Spleen (tissue), 11 donors: ENCODE results near the gene PIAS4. TPM values are rescaled to one million over a fixed set of nuclear protein-coding genes. Genes with fewer than 3 reads are reported as not detected.

Experiments used
- DNase-seq: peaks from one replicate; pipeline ENCODE4 v3.0.0-alpha.2; 2020
- H3K27ac ChIP-seq, 8 donors: fragments of 200-600 bp; sonication (generic) in 7 of 8; 1 replicate in 4 of 8; 2 replicates in 4 of 8; pipeline versions ENCODE4 v1.5.0 to v1.8.0; 2016 to 2021; ENCODE audit warnings: inconsistent platforms in 4 of 8, mild to moderate bottlenecking in 4 of 8, moderate library complexity in 1 of 8
- H3K27me3 ChIP-seq, 7 donors: fragments of 200-600 bp; sonication (generic) in 6 of 7; replicated peaks in 1 of 7; 1 replicate in 4 of 7; 2 replicates in 3 of 7; pipeline versions ENCODE4 v1.5.0 to v1.8.0; 2016 to 2021; ENCODE audit warnings: inconsistent platforms in 3 of 7, mild to moderate bottlenecking in 1 of 7
- H3K36me3 ChIP-seq, 6 donors: fragments of 200-600 bp; sonication (generic) in 5 of 6; 1 replicate in 4 of 6; 2 replicates in 2 of 6; pipeline versions ENCODE4 v1.5.0 to v1.8.0; 2016 to 2021; ENCODE audit warnings: inconsistent platforms in 2 of 6
- H3K4me1 ChIP-seq, 6 donors: fragments of 200-600 bp; sonication (generic) in 5 of 6; 1 replicate in 3 of 6; 2 replicates in 3 of 6; pipeline versions ENCODE4 v1.5.0 to v1.8.0; 2016 to 2021; ENCODE audit warnings: inconsistent platforms in 3 of 6
- H3K4me3 ChIP-seq, 8 donors: fragments of 200-600 bp; sonication (generic) in 7 of 8; 1 replicate in 4 of 8; 2 replicates in 4 of 8; pipeline versions ENCODE4 v1.5.0 to v1.8.0; 2016 to 2021; ENCODE audit warnings: inconsistent platforms in 4 of 8, mild to moderate bottlenecking in 4 of 8, moderate library complexity in 2 of 8
- H3K9me3 ChIP-seq, 8 donors: fragments of 200-600 bp; sonication (generic) in 7 of 8; 1 replicate in 4 of 8; 2 replicates in 4 of 8; pipeline versions ENCODE4 v1.5.0 to v1.8.0; 2016 to 2021; ENCODE audit warnings: inconsistent platforms in 4 of 8
- CTCF ChIP-seq, 11 experiments: fragments of 200-600 bp in 7 of 11; fragments of 450-650 bp in 4 of 11; sonication (generic) in 4 of 11; IDR thresholded peaks in 8 of 11; conservative IDR thresholded peaks in 3 of 11; 1 replicate in 7 of 11; 2 replicates in 4 of 11; pipeline versions ENCODE4 v1.4.0 to v1.8.0; 2016 to 2021; ENCODE audit warnings: antibody characterized with exemption in 11 of 11, inconsistent platforms in 4 of 11, mild to moderate bottlenecking in 1 of 11
- POLR2A ChIP-seq, 3 donors: fragments of 450-650 bp; IDR thresholded peaks; one replicate each; pipeline ENCODE4 v1.5.1; 2017; ENCODE audit warnings: antibody characterized with exemption in 3 of 3, mild to moderate bottlenecking in 1 of 3
- POLR2AphosphoS5 ChIP-seq, 3 donors: sonication (generic); formaldehyde crosslinking; IDR thresholded peaks; one replicate each; pipeline ENCODE4 v1.5.1; 2017; ENCODE audit warnings: antibody characterized with exemption in 3 of 3
- WGBS, 5 donors: extraction: QIAGEN DNeasy Blood & Tissue Kit in 3 of 5; methylation state at CpG; one replicate each; pipeline versions ENCODE4 v1.1.5 to v1.1.7; 2013 to 2018; 5-methylcytosine and 5-hydroxymethylcytosine counted together
- intact Hi-C: fragments of 100-400 bp; cut with DNase I; formaldehyde crosslinking; loops from one replicate; pipeline ENCODE4 v1.15.0; 2023; ENCODE audit warnings: low total_unique reads
- polyA plus RNA-seq, 3 donors: library from polyadenylated mRNA; stranded (reverse); fragments of 200-250 nt; gene quantifications; one replicate each; pipeline ENCODE4 v1.2.1, GENCODE V29; 2013
- total RNA-seq, 7 donors: library from RNA; depleted of rRNA in 3 of 7; stranded (reverse); fragments of >200 nt in 3 of 7; fragmentation: NEBNext Ultra II Directional in 4 of 7; extraction: Animal tissue kit (Norgen Biotek cat#: 25700) in 4 of 7; gene quantifications; one replicate each; pipeline versions ENCODE4 v1.1.0 to v1.2.1, GENCODE V29; 2016 to 2021
- donor health status: healthy with polysubstance abuse.
- donor health status: DM: no; HTN: no; CAD: no; lungs with moderate emphysema.
- donor health status: DM: no; HTN: no; CAD: no.
- donor health status: Bipolar disorder and iron deficiency.
- donor health status: healthy.
- donor health status: DM: no; HTN: no; CAD: no.
- donor health status: DM: yes; HTN: yes; CAD: no.

PIAS4 gene
- total and polyA plus RNA-seq, 10 donors, result 6.2 to 30.5 (median 22.3) TPM

- intact Hi-C loops, result loop anchor here (10.0 kb wide), 2 partner anchors 55 kb away; partner anchors contain the start of gene PIAS4
- H3K4me3 ChIP-seq, result peak overlapping the region; percentile 5 to 99 (median 28)
- 39 to 65% (median 54%) methylated on average over 21 to 42 of the region's 42 CpGs for WGBS, 5 donors
- no peaks in the 10 kb centered on the region for H3K9me3 ChIP-seq
- TF ChIP-seq POLR2AphosphoS5 (IDR thresholded peaks at IDR 0.05) (peak in 2 of 3 donors; percentile 46 to 79), POLR2A (IDR thresholded peaks at IDR 0.05) (no peak), CTCF (IDR thresholded peaks at IDR 0.05 in 8 of 11, conservative IDR thresholded peaks at IDR 0.05 in 3 of 11) (no peak)
- H3K27ac ChIP-seq, result peak overlapping the region; percentile 80 to 99 (median 98)
- peaks cover 0 to 48% (median 5%) of the 10 kb centered on the region in 6 donors for H3K36me3 ChIP-seq
- peaks cover 54 to 99% (median 85%) of the 10 kb centered on the region in 6 donors for H3K4me1 ChIP-seq
- peak; percentile 93 for DNase-seq
- H3K27me3 ChIP-seq, result no peaks in the 10 kb centered on the region
Measured at GRCh38 chr19:4059891-4060620, 52.5 kb downstream of the PIAS4 start.

- peaks cover 0 to 42% (median 2%) of the 10 kb centered on the region in 6 donors for H3K36me3 ChIP-seq
- peak; percentile 84 for DNase-seq
- H3K4me3 ChIP-seq, result peak overlapping the region in 7 of 8 donors; percentile 4 to 99 (median 29)
- no peaks in the 10 kb centered on the region for H3K27me3 ChIP-seq
- intact Hi-C loops, result loop anchor here (10.0 kb wide), 2 partner anchors 54 to 56 kb away; partner anchors contain the start of gene PIAS4
- 58 to 77% (median 64%) methylated on average over 12 to 16 of the region's 16 CpGs for WGBS, 5 donors
- TF ChIP-seq POLR2AphosphoS5 (IDR thresholded peaks at IDR 0.05) (no peak), POLR2A (IDR thresholded peaks at IDR 0.05) (no peak), CTCF (IDR thresholded peaks at IDR 0.05 in 8 of 11, conservative IDR thresholded peaks at IDR 0.05 in 3 of 11) (no peak)
- H3K4me1 ChIP-seq, result peaks cover 54 to 93% (median 83%) of the 10 kb centered on the region in 6 donors
- no peaks in the 10 kb centered on the region for H3K9me3 ChIP-seq
- peak overlapping the region; percentile 80 to 99 (median 98) for H3K27ac ChIP-seq
Measured at GRCh38 chr19:4060621-4061177, 53.2 kb downstream of the PIAS4 start.

- WGBS, 5 donors, result 10 to 67% (median 34%) methylated on average over 1 to 23 of the region's 23 CpGs
- peak; percentile 93 for DNase-seq
- Histone ChIP-seq H3K4me1 (peaks cover 50 to 87% (median 78%) of the 10 kb centered on the region in 6 donors), H3K36me3 (peaks cover 0 to 37% (median 2%) of the 10 kb centered on the region in 6 donors), H3K4me3 (peak overlapping the region in 6 of 8 donors; percentile 23 to 99 (median 64)), H3K27me3 (no peaks in the 10 kb centered on the region), H3K9me3 (no peaks in the 10 kb centered on the region), H3K27ac (peak overlapping the region; percentile 80 to 99 (median 98))
- intact Hi-C loops, result loop anchor here (10.0 kb wide), 2 partner anchors 54 to 56 kb away; partner anchors contain the start of gene PIAS4
- no peak for TF ChIP-seq POLR2A (IDR thresholded peaks at IDR 0.05)
- TF ChIP-seq POLR2AphosphoS5 (IDR thresholded peaks at IDR 0.05), result peak in 2 of 3 donors; percentile 47 to 77
- no peak for TF ChIP-seq CTCF (IDR thresholded peaks at IDR 0.05 in 8 of 11, conservative IDR thresholded peaks at IDR 0.05 in 3 of 11)
Measured at GRCh38 chr19:4061178-4061682, 53.7 kb downstream of the PIAS4 start.
